Glomerular endothelial cell (primary cell): ENCODE data around the gene PLXNA2. TPM values are rescaled to one million over a fixed set of nuclear protein-coding genes. Genes with fewer than 3 reads are reported as not detected.

Experiments
- DNase-seq: peaks from one replicate; pipeline ENCODE4 v3.0.0-alpha.2; 2011; ENCODE audit warnings: low read depth, low spot score; ENCODE audit errors: extremely low read depth
- total RNA-seq: library from RNA; depleted of rRNA; stranded (reverse); fragments of >200 nt; gene quantifications from 2 replicates; pipeline ENCODE4 v1.2.3, GENCODE V29; 2015

PLXNA2 gene
- total RNA-seq, 1 donor from 2014 or later = 181 TPM

- DNase-seq = no peak
Observed at GRCh38 chr1:208149776-208150514, 94.2 kb downstream of the PLXNA2 start.

- no peak for DNase-seq
Observed at GRCh38 chr1:208149213-208149612, 95.0 kb downstream of the PLXNA2 start.

- no peak for DNase-seq
Observed at GRCh38 chr1:208148380-208148779, 95.8 kb downstream of the PLXNA2 start.

GRCh38 chr1:208146650-208147049 lies 97.5 kb downstream of the PLXNA2 start:
- no peak for DNase-seq

GRCh38 chr1:208145167-208145566 lies 99.0 kb downstream of the PLXNA2 start:
- no peak for DNase-seq

GRCh38 chr1:208142590-208143382 lies 101.4 kb downstream of the PLXNA2 start:
- no peak for DNase-seq

- DNase-seq = no peak
Observed at GRCh38 chr1:208141610-208142192, 102.5 kb downstream of the PLXNA2 start.

GRCh38 chr1:208139434-208140045 lies 104.6 kb downstream of the PLXNA2 start:
- no peak for DNase-seq

GRCh38 chr1:208137193-208137592 lies 107.0 kb downstream of the PLXNA2 start:
- no peak for DNase-seq

GRCh38 chr1:208136459-208137182 lies 107.6 kb downstream of the PLXNA2 start:
- DNase-seq = no peak

- DNase-seq = no peak
Observed at GRCh38 chr1:208135354-208135753, 108.8 kb downstream of the PLXNA2 start.

- DNase-seq = no peak
Observed at GRCh38 chr1:208134491-208134890, 109.7 kb downstream of the PLXNA2 start.

GRCh38 chr1:208133355-208133754 lies 110.8 kb downstream of the PLXNA2 start:
- no peak for DNase-seq

GRCh38 chr1:208132287-208132882 lies 111.8 kb downstream of the PLXNA2 start:
- peak; percentile 12 for DNase-seq

- no peak for DNase-seq
Observed at GRCh38 chr1:208131621-208132286, 112.4 kb downstream of the PLXNA2 start.

GRCh38 chr1:208129487-208129886 lies 114.7 kb downstream of the PLXNA2 start:
- no peak for DNase-seq

GRCh38 chr1:208129060-208129459 lies 115.1 kb downstream of the PLXNA2 start:
- DNase-seq = no peak

- DNase-seq = no peak
Observed at GRCh38 chr1:208127792-208128529, 116.2 kb downstream of the PLXNA2 start.

- DNase-seq = no peak
Observed at GRCh38 chr1:208127284-208127683, 116.9 kb downstream of the PLXNA2 start.
